ENCODE measurements around the gene CACNB1. TPM values are rescaled to one million over a fixed set of nuclear protein-coding genes. Genes with fewer than 3 reads are reported as not detected.

The CACNB1 gene
- polyA plus RNA-seq, 1 donor from 2014 or later, result 18.9 TPM

GRCh38 chr17:39240631-39241030 lies 43.2 kb upstream of the CACNB1 start:
- H3K79me2 ChIP-seq (replicated peaks; ENCODE audit: insufficient read depth, low read length), result no peaks in the 10 kb centered on the region
- H3K9me3 ChIP-seq (ENCODE audit: low read length), result no peaks in the 10 kb centered on the region
- TF ChIP-seq POLR2AphosphoS5 (IDR thresholded peaks at IDR 0.05), result no peak
- TF ChIP-seq EZH2 (IDR thresholded peaks at IDR 0.05; ENCODE audit: borderline replicate concordance, insufficient read depth, low read length, poor library complexity, severe bottlenecking), result no peak
- TF ChIP-seq SMC3 (conservative IDR thresholded peaks at IDR 0.05; ENCODE audit: poor library complexity), result no peak
- TF ChIP-seq TAF1 (IDR thresholded peaks at IDR 0.05; ENCODE audit: low read depth), result no peak
- TF ChIP-seq RAD21 (conservative IDR thresholded peaks at IDR 0.05), result no peak
- TF ChIP-seq CTCF (IDR thresholded peaks at IDR 0.05; ENCODE audit: poor library complexity, severe bottlenecking), result no peak
- TF ChIP-seq MXI1 (conservative IDR thresholded peaks at IDR 0.05; ENCODE audit: poor library complexity, severe bottlenecking), result no peak
- TF ChIP-seq REST (IDR thresholded peaks at IDR 0.05; ENCODE audit: borderline replicate concordance), result no peak
- no peak for TF ChIP-seq EP300 (conservative IDR thresholded peaks at IDR 0.05; ENCODE audit: poor library complexity, severe bottlenecking)
- H3K27me3 ChIP-seq (ENCODE audit: insufficient read depth, low read depth, low read length), result no peaks in the 10 kb centered on the region
- no peak overlapping the region for H3K27ac ChIP-seq (ENCODE audit: low read length)
- no peaks in the 10 kb centered on the region for H3F3A ChIP-seq (ENCODE audit: insufficient read depth, low read length, poor library complexity, severe bottlenecking)
- H4K20me1 ChIP-seq (ENCODE audit: insufficient read depth), result no peaks in the 10 kb centered on the region
- H3K9me2 ChIP-seq (ENCODE audit: insufficient read depth, low read length), result no peaks in the 10 kb centered on the region
- H2AFZ ChIP-seq (ENCODE audit: low read depth, low read length), result no peak overlapping the region
- no peak overlapping the region for H3K4me3 ChIP-seq (ENCODE audit: low read length)
- H3K4me2 ChIP-seq (ENCODE audit: low read length), result no peak overlapping the region
- no peaks in the 10 kb centered on the region for H3K36me3 ChIP-seq (ENCODE audit: insufficient read depth, low read length)
- H3K9ac ChIP-seq (ENCODE audit: low read length), result no peak overlapping the region

- Histone ChIP-seq H3K4me2 (ENCODE audit: low read length) (no peak overlapping the region), H3K36me3 (ENCODE audit: insufficient read depth, low read length) (no peaks in the 10 kb centered on the region), H3K27ac (ENCODE audit: low read length) (no peak overlapping the region), H3F3A (ENCODE audit: insufficient read depth, low read length, poor library complexity, severe bottlenecking) (no peaks in the 10 kb centered on the region), H4K20me1 (ENCODE audit: insufficient read depth) (no peaks in the 10 kb centered on the region), H3K4me3 (ENCODE audit: low read length) (no peak overlapping the region), H3K79me2 (replicated peaks; ENCODE audit: insufficient read depth, low read length) (no peaks in the 10 kb centered on the region), H3K27me3 (ENCODE audit: insufficient read depth, low read depth, low read length) (no peaks in the 10 kb centered on the region), H3K9me2 (ENCODE audit: insufficient read depth, low read length) (no peaks in the 10 kb centered on the region), H2AFZ (ENCODE audit: low read depth, low read length) (no peak overlapping the region), H3K9ac (ENCODE audit: low read length) (no peak overlapping the region), H3K9me3 (ENCODE audit: low read length) (no peaks in the 10 kb centered on the region)
- TF ChIP-seq CTCF (IDR thresholded peaks at IDR 0.05; ENCODE audit: poor library complexity, severe bottlenecking), result peak; percentile 61
- TF ChIP-seq MXI1 (conservative IDR thresholded peaks at IDR 0.05; ENCODE audit: poor library complexity, severe bottlenecking), result no peak
- TF ChIP-seq EZH2 (IDR thresholded peaks at IDR 0.05; ENCODE audit: borderline replicate concordance, insufficient read depth, low read length, poor library complexity, severe bottlenecking), result no peak
- no peak for TF ChIP-seq REST (IDR thresholded peaks at IDR 0.05; ENCODE audit: borderline replicate concordance)
- TF ChIP-seq TAF1 (IDR thresholded peaks at IDR 0.05; ENCODE audit: low read depth), result no peak
- peak; percentile 49 for TF ChIP-seq SMC3 (conservative IDR thresholded peaks at IDR 0.05; ENCODE audit: poor library complexity)
- no peak for TF ChIP-seq EP300 (conservative IDR thresholded peaks at IDR 0.05; ENCODE audit: poor library complexity, severe bottlenecking)
- TF ChIP-seq RAD21 (conservative IDR thresholded peaks at IDR 0.05), result no peak
- TF ChIP-seq POLR2AphosphoS5 (IDR thresholded peaks at IDR 0.05), result peak; percentile 15
These were observed 42.3 kb upstream of the CACNB1 start for GRCh38 chr17:39239640-39240314.
